ENCODE data around the gene ZBED2. TPM values are rescaled to one million over a fixed set of nuclear protein-coding genes. Genes with fewer than 3 reads are reported as not detected.

Gene ZBED2
- total RNA-seq, 1 donor from 2014 or later: 1.0 TPM

- Histone ChIP-seq H3K27me3 (ENCODE audit: control insufficient read depth, insufficient read depth, low read length) (no peaks in the 10 kb centered on the region), H3K36me3 (ENCODE audit: control insufficient read depth, insufficient read depth, low read length) (no peaks in the 10 kb centered on the region), H3K4me3 (ENCODE audit: low read depth, low read length) (no peak overlapping the region)
- DNase-seq (ENCODE audit: low read depth): no peak
- TF ChIP-seq, protein P1, sequence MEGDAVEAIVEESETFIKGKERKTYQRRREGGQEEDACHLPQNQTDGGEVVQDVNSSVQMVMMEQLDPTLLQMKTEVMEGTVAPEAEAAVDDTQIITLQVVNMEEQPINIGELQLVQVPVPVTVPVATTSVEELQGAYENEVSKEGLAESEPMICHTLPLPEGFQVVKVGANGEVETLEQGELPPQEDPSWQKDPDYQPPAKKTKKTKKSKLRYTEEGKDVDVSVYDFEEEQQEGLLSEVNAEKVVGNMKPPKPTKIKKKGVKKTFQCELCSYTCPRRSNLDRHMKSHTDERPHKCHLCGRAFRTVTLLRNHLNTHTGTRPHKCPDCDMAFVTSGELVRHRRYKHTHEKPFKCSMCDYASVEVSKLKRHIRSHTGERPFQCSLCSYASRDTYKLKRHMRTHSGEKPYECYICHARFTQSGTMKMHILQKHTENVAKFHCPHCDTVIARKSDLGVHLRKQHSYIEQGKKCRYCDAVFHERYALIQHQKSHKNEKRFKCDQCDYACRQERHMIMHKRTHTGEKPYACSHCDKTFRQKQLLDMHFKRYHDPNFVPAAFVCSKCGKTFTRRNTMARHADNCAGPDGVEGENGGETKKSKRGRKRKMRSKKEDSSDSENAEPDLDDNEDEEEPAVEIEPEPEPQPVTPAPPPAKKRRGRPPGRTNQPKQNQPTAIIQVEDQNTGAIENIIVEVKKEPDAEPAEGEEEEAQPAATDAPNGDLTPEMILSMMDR (IDR thresholded peaks at IDR 0.05; ENCODE audit: insufficient read depth, low read length, poor library complexity, severe bottlenecking): no peak
Measured at GRCh38 chr3:111593666-111594065, 1.5 kb downstream of the ZBED2 start.

DNA sequence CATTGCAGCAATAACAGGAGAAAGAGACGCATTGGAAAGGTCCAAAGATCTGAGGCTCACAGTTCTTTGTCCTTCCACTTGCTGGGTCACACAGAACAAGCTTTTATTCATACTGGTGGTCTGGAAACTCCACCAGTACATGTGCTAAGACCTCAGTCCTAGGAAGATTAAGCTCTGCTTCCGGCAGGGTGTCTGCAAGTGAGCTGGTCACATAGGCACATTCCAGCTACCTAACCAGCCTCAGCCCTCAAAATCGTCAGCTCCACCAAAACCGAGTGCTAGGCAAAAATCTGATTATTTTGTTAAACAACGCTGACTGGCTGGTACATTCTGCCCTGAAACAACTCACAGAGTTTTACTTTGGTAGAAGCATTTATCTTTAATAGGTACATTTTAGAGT, 2.2 kb downstream of the ZBED2 start:
- TF ChIP-seq, protein P1 (IDR thresholded peaks at IDR 0.05; ENCODE audit: insufficient read depth, low read length, poor library complexity, severe bottlenecking): no peak
- Histone ChIP-seq H3K27me3 (ENCODE audit: control insufficient read depth, insufficient read depth, low read length) (no peaks in the 10 kb centered on the region), H3K36me3 (ENCODE audit: control insufficient read depth, insufficient read depth, low read length) (no peaks in the 10 kb centered on the region), H3K4me3 (ENCODE audit: low read depth, low read length) (peak overlapping the region; percentile 15)
- DNase-seq (ENCODE audit: low read depth): no peak

DNA sequence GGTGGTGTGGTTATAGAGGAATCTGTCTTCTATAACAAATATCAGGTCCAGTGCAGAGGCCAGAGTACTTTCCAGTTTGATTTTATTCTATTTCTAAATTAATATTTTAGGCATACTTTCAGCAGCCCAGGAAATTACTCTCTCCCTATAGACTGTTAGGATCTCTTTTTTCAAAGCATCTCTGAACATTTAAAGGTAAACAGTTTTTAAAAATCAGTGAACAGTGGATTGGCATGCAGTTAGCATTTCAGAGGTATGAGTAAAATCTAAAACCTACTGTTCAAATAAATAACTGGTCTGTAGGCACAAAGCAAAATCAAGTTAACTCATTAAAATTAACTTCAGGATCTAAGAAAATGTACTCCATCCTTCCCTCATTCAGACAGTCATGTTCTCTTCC, 3.0 kb downstream of the ZBED2 start:
- Histone ChIP-seq H3K4me3 (ENCODE audit: low read depth, low read length) (no peak overlapping the region), H3K36me3 (ENCODE audit: control insufficient read depth, insufficient read depth, low read length) (no peaks in the 10 kb centered on the region), H3K27me3 (ENCODE audit: control insufficient read depth, insufficient read depth, low read length) (no peaks in the 10 kb centered on the region)
- DNase-seq (ENCODE audit: low read depth): no peak
- TF ChIP-seq, protein P1 (IDR thresholded peaks at IDR 0.05; ENCODE audit: insufficient read depth, low read length, poor library complexity, severe bottlenecking): no peak

DNA sequence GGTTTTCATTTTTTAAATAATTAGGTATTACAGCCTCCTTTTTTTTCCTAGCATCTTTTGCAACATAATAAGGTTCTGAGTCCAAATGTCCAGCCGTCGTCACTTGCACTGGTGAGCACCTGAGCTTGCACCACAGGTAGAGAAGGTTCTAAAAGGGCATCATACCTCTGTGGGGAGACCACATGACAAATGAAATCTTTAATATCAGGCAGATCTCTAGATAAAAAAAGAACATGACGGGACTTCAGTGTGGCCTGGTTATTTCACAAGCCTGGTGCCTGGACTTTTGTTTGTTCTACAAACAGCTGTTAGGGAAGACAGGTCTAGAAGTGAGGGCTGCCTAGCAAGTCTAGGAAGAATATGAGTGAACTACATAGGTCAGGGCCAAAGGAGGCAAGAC, 3.6 kb downstream of the ZBED2 start:
- TF ChIP-seq, protein P1 (IDR thresholded peaks at IDR 0.05; ENCODE audit: insufficient read depth, low read length, poor library complexity, severe bottlenecking): no peak
- H3K4me3 ChIP-seq (ENCODE audit: low read depth, low read length): no peak overlapping the region
- H3K36me3 ChIP-seq (ENCODE audit: control insufficient read depth, insufficient read depth, low read length): no peaks in the 10 kb centered on the region
- H3K27me3 ChIP-seq (ENCODE audit: control insufficient read depth, insufficient read depth, low read length): no peaks in the 10 kb centered on the region
- no peak for DNase-seq (ENCODE audit: low read depth)

- DNase-seq (ENCODE audit: low read depth): no peak
- TF ChIP-seq, protein P1 (IDR thresholded peaks at IDR 0.05; ENCODE audit: insufficient read depth, low read length, poor library complexity, severe bottlenecking): no peak
- no peak overlapping the region for H3K4me3 ChIP-seq (ENCODE audit: low read depth, low read length)
- no peaks in the 10 kb centered on the region for H3K36me3 ChIP-seq (ENCODE audit: control insufficient read depth, insufficient read depth, low read length)
- H3K27me3 ChIP-seq (ENCODE audit: control insufficient read depth, insufficient read depth, low read length): no peaks in the 10 kb centered on the region
Measured at GRCh38 chr3:111590143-111590491, 5.0 kb downstream of the ZBED2 start.

- no peak for DNase-seq (ENCODE audit: low read depth)
- TF ChIP-seq, protein P1 (IDR thresholded peaks at IDR 0.05; ENCODE audit: insufficient read depth, low read length, poor library complexity, severe bottlenecking): no peak
- Histone ChIP-seq H3K4me3 (ENCODE audit: low read depth, low read length) (no peak overlapping the region), H3K27me3 (ENCODE audit: control insufficient read depth, insufficient read depth, low read length) (no peaks in the 10 kb centered on the region), H3K36me3 (ENCODE audit: control insufficient read depth, insufficient read depth, low read length) (no peaks in the 10 kb centered on the region)
Measured at GRCh38 chr3:111589303-111590142, 5.6 kb downstream of the ZBED2 start.

Data from kidney epithelial cell (primary cell).